ENCODE data around the gene CCDC85C. TPM values are rescaled to one million over a fixed set of nuclear protein-coding genes. Genes with fewer than 3 reads are reported as not detected.

CCDC85C gene
- total and polyA plus RNA-seq, 8 donors = 10.5 to 28.6 (median 15.9) TPM

GRCh38 chr14:99619835-99620834, 16.1 kb upstream of the CCDC85C start:
- DNase-seq = peak in 1 of 2 donors; percentile 66
- Histone ChIP-seq H3K9me3 (no peaks in the 10 kb centered on the region), H3K27ac (peak overlapping the region in 3 of 5 donors; percentile 8 to 61 (median 30)), H3K36me3 (no peaks in the 10 kb centered on the region), H3K27me3 (peaks cover 0 to 10% (median 0%) of the 10 kb centered on the region in 3 donors), H3K4me1 (peaks cover 0 to 20% (median 12%) of the 10 kb centered on the region in 4 donors), H3K4me3 (no peak overlapping the region)
- intact Hi-C loops (cut with DNase I; ENCODE audit: low total_unique reads) = no loop called here
- 55 to 73% (median 65%) methylated on average over 11 to 13 of the region's 13 CpGs for WGBS, 5 donors
- TF ChIP-seq POLR2AphosphoS5 (IDR thresholded peaks at IDR 0.05) = peak in 1 of 3 donors; percentile 37
- no peak for TF ChIP-seq EP300 (IDR thresholded peaks at IDR 0.05)

- Histone ChIP-seq H3K4me3 (no peak overlapping the region), H3K27ac (no peak overlapping the region), H3K9me3 (no peaks in the 10 kb centered on the region), H3K36me3 (no peaks in the 10 kb centered on the region), H3K4me1 (peaks cover 0 to 20% (median 16%) of the 10 kb centered on the region in 4 donors), H3K27me3 (peaks cover 0 to 5% (median 0%) of the 10 kb centered on the region in 3 donors)
- no peak for TF ChIP-seq POLR2A (IDR thresholded peaks at IDR 0.05)
- no peak for TF ChIP-seq EP300 (IDR thresholded peaks at IDR 0.05)
- no peak for TF ChIP-seq CTCF (IDR thresholded peaks at IDR 0.05)
- TF ChIP-seq POLR2AphosphoS5 (IDR thresholded peaks at IDR 0.05) = no peak
- intact Hi-C loops (cut with DNase I; ENCODE audit: low total_unique reads) = no loop called here
- 62 to 77% (median 69%) methylated on average over 16 of the region's 16 CpGs for WGBS, 5 donors
- peak in 1 of 2 donors; percentile 53 for DNase-seq
Observed at GRCh38 chr14:99616832-99617800, 13.1 kb upstream of the CCDC85C start.

- H3K27ac ChIP-seq = peak overlapping the region in 1 of 5 donors; percentile 42
- 30 to 45% (median 37%) methylated on average over 7 of the region's 7 CpGs for WGBS, 5 donors
- H3K9me3 ChIP-seq = no peaks in the 10 kb centered on the region
- H3K36me3 ChIP-seq = no peaks in the 10 kb centered on the region
- intact Hi-C loops (cut with DNase I; ENCODE audit: low total_unique reads) = no loop called here
- no peak overlapping the region for H3K4me3 ChIP-seq
- TF ChIP-seq EP300 (IDR thresholded peaks at IDR 0.05) (no peak), CTCF (IDR thresholded peaks at IDR 0.05) (no peak), POLR2A (IDR thresholded peaks at IDR 0.05) (no peak), POLR2AphosphoS5 (IDR thresholded peaks at IDR 0.05) (no peak)
- H3K27me3 ChIP-seq = peaks cover 0 to 2% (median 0%) of the 10 kb centered on the region in 3 donors
- peak in 1 of 2 donors; percentile 59 for DNase-seq
- H3K4me1 ChIP-seq = peaks cover 0 to 25% (median 17%) of the 10 kb centered on the region in 4 donors
Observed at GRCh38 chr14:99615497-99616157, 11.6 kb upstream of the CCDC85C start.

- H3K4me3 ChIP-seq = no peak overlapping the region
- WGBS, 5 donors = 63 to 72% (median 70%) methylated on average over 8 of the region's 8 CpGs
- H3K27ac ChIP-seq = peak overlapping the region in 1 of 5 donors; percentile 54
- H3K27me3 ChIP-seq = no peaks in the 10 kb centered on the region
- peaks cover 0 to 28% (median 21%) of the 10 kb centered on the region in 4 donors for H3K4me1 ChIP-seq
- no peaks in the 10 kb centered on the region for H3K36me3 ChIP-seq
- H3K9me3 ChIP-seq = no peaks in the 10 kb centered on the region
- DNase-seq = peak in 1 of 2 donors; percentile 76
- intact Hi-C loops (cut with DNase I; ENCODE audit: low total_unique reads) = no loop called here
- TF ChIP-seq POLR2A (IDR thresholded peaks at IDR 0.05) (no peak), CTCF (IDR thresholded peaks at IDR 0.05) (no peak), POLR2AphosphoS5 (IDR thresholded peaks at IDR 0.05) (no peak), EP300 (IDR thresholded peaks at IDR 0.05) (no peak)
Observed at GRCh38 chr14:99612738-99613330, 8.8 kb upstream of the CCDC85C start.
